HG03520 (cell line): ENCODE results near the gene KRTAP2-3.
"Not testable (repeated sequence)": the region's sequence is repeated elsewhere in the genome, so short reads cannot be mapped to it uniquely, and the experiment has no call there.

Experiments
- ATAC-seq: cut with Tn5 transposase; IDR thresholded peaks from one replicate; pipeline ENCODE4 v1.9.1; 2021; ENCODE audit warnings: mild to moderate bottlenecking, moderate library complexity; ENCODE audit not compliant: unreplicated experiment

Gene KRTAP2-3

GRCh38 chr17:41037853-41038350, 22.0 kb downstream of the KRTAP2-3 start:
- no peak for ATAC-seq

- ATAC-seq = not testable (repeated sequence)
Measured at GRCh38 chr17:41034346-41034935, 25.5 kb downstream of the KRTAP2-3 start, which contains the start of gene KRTAP1-3. TSS of gene KRTAP1-3 (minus strand) at chr17:41034874. CDS start at chr17:41034821, 53 bp downstream.

GRCh38 chr17:41029633-41030245, 30.2 kb downstream of the KRTAP2-3 start, which contains the start of gene KRTAP1-4:
TSS of gene KRTAP1-4 (minus strand) at chr17:41030195. CDS start at chr17:41030078, 117 bp downstream.
- no peak for ATAC-seq

- no peak for ATAC-seq
Measured at GRCh38 chr17:41026715-41027471, 33.0 kb downstream of the KRTAP2-3 start, which contains the start of gene KRTAP1-5. TSS of gene KRTAP1-5 (minus strand) at chr17:41027208. CDS start at chr17:41027155, 53 bp downstream.

GRCh38 chr17:41024697-41025096, 35.2 kb downstream of the KRTAP2-3 start:
- ATAC-seq = no peak

- ATAC-seq = no peak
Measured at GRCh38 chr17:41020336-41020735, 39.6 kb downstream of the KRTAP2-3 start.

- no peak for ATAC-seq
Measured at GRCh38 chr17:41019415-41019814, 40.5 kb downstream of the KRTAP2-3 start.

- ATAC-seq = no peak
Measured at GRCh38 chr17:41018541-41018940, 41.4 kb downstream of the KRTAP2-3 start.

GRCh38 chr17:41016578-41017215, 43.2 kb downstream of the KRTAP2-3 start:
- no peak for ATAC-seq

- ATAC-seq = no peak
Measured at GRCh38 chr17:41015454-41015853, 44.5 kb downstream of the KRTAP2-3 start.

GRCh38 chr17:41013606-41014005, 46.3 kb downstream of the KRTAP2-3 start:
- no peak for ATAC-seq

- ATAC-seq = no peak
Measured at GRCh38 chr17:41013181-41013580, 46.7 kb downstream of the KRTAP2-3 start.

GRCh38 chr17:41012326-41013120, 47.4 kb downstream of the KRTAP2-3 start:
- ATAC-seq = no peak

GRCh38 chr17:41010441-41010840, 49.5 kb downstream of the KRTAP2-3 start:
- ATAC-seq = no peak

- no peak for ATAC-seq
Measured at GRCh38 chr17:41009936-41010335, 50.0 kb downstream of the KRTAP2-3 start.

- no peak for ATAC-seq
Measured at GRCh38 chr17:41009301-41009760, 50.6 kb downstream of the KRTAP2-3 start.
